Mammary epithelial cell (primary cell): Measurements from ENCODE around the gene USP30.

Experiments used
- CTCF ChIP-seq, 2 donors: IDR thresholded peaks in 1 of 2; conservative IDR thresholded peaks in 1 of 2; 2 replicates each; pipeline ENCODE4 v1.5.1; 2011 to 2012; ENCODE audit warnings: inconsistent platforms in 2 of 2, low read length in 2 of 2, mild to moderate bottlenecking in 2 of 2, control low read depth in 1 of 2, low read depth in 1 of 2; ENCODE audit not compliant: insufficient read depth in 1 of 2; ENCODE audit errors: extremely low read depth in 1 of 2
- EZH2 ChIP-seq: IDR thresholded peaks from 2 replicates; pipeline ENCODE4 v1.6.1; 2012; ENCODE audit warnings: low read length, inconsistent platforms, borderline replicate concordance

GRCh38 chr12:109020796-109021380 is 31.5 kb upstream of the USP30 start, which contains the start of gene SVOP:
- TF ChIP-seq CTCF (conservative IDR thresholded peaks at IDR 0.05 in 1 of 2, IDR thresholded peaks at IDR 0.05 in 1 of 2; ENCODE audit: extremely low read depth in 1 of 2, insufficient read depth in 1 of 2, low read depth in 1 of 2, low read length in 2 of 2) (no peak), EZH2 (no peak)
